Liver (tissue), 9 donors: Measurements from ENCODE around the gene CYBB. TPM values are rescaled to one million over a fixed set of nuclear protein-coding genes. Genes with fewer than 3 reads are reported as not detected.
"Not testable (repeated sequence)": the region's sequence is repeated elsewhere in the genome, so short reads cannot be mapped to it uniquely, and the experiment has no call there.

Source experiments
- DNase-seq: peaks from one replicate; pipeline ENCODE4 v3.0.0-alpha.2; 2017; ENCODE audit warnings: low spot score
- H3K27ac ChIP-seq, 2 donors: one replicate each; pipeline ENCODE4 v1.7.0; 2013; ENCODE audit warnings: inconsistent platforms in 2 of 2, low read length in 2 of 2, control low read depth in 1 of 2, low read depth in 1 of 2, mild to moderate bottlenecking in 1 of 2
- H3K27me3 ChIP-seq, 4 donors: one replicate each; pipeline versions ENCODE4 v1.6.1 to v1.7.0; 2013; ENCODE audit warnings: low read length in 3 of 4, inconsistent platforms in 1 of 4, mild to moderate bottlenecking in 1 of 4, moderate library complexity in 1 of 4; ENCODE audit not compliant: control insufficient read depth in 4 of 4, insufficient read depth in 4 of 4
- H3K36me3 ChIP-seq, 4 donors: one replicate each; pipeline versions ENCODE4 v1.6.1 to v1.7.0; 2013; ENCODE audit warnings: low read length in 3 of 4, mild to moderate bottlenecking in 3 of 4, low read depth in 1 of 4, moderate library complexity in 1 of 4; ENCODE audit not compliant: control insufficient read depth in 4 of 4, insufficient read depth in 3 of 4
- H3K4me1 ChIP-seq, 4 donors: one replicate each; pipeline versions ENCODE4 v1.6.1 to v1.7.0; 2013; ENCODE audit warnings: low read length in 3 of 4, mild to moderate bottlenecking in 3 of 4, moderate library complexity in 1 of 4; ENCODE audit not compliant: control insufficient read depth in 4 of 4, insufficient read depth in 4 of 4
- H3K4me3 ChIP-seq, 3 donors: one replicate each; pipeline versions ENCODE4 v1.6.1 to v1.7.0; 2013; ENCODE audit warnings: low read length in 3 of 3, control low read depth in 1 of 3, low read depth in 1 of 3, mild to moderate bottlenecking in 1 of 3
- H3K9ac ChIP-seq, 2 donors: one replicate each; pipeline ENCODE4 v1.7.0; 2013; ENCODE audit warnings: low read length in 2 of 2, mild to moderate bottlenecking in 2 of 2, moderate library complexity in 2 of 2, control low read depth in 1 of 2, low read depth in 1 of 2
- H3K9me3 ChIP-seq, 4 donors: one replicate each; pipeline versions ENCODE4 v1.6.1 to v1.7.0; 2013; ENCODE audit warnings: low read length in 3 of 4; ENCODE audit not compliant: control insufficient read depth in 4 of 4
- CTCF ChIP-seq: fragments of 150-350 bp; IDR thresholded peaks from 2 replicates; pipeline ENCODE4 v1.5.1; 2017; ENCODE audit warnings: improper control_type of control experiment, low read depth, low read length; ENCODE audit not compliant: missing input control
- EGR1 ChIP-seq, 2 donors: IDR thresholded peaks; 2 replicates each; pipeline ENCODE4 v1.6.1; 2016 to 2018; ENCODE audit warnings: antibody characterized with exemption in 2 of 2, low read depth in 2 of 2
- FOXA1 ChIP-seq: IDR thresholded peaks from 2 replicates; pipeline ENCODE4 v1.6.1; 2016; ENCODE audit warnings: antibody characterized with exemption
- FOXA2 ChIP-seq: IDR thresholded peaks from 2 replicates; pipeline ENCODE4 v1.6.1; 2016; ENCODE audit warnings: antibody characterized with exemption
- GABPA ChIP-seq, 2 donors: IDR thresholded peaks in 1 of 2; conservative IDR thresholded peaks in 1 of 2; 2 replicates each; pipeline ENCODE4 v1.6.1; 2016; ENCODE audit warnings: antibody characterized with exemption in 2 of 2, mild to moderate bottlenecking in 1 of 2, moderate library complexity in 1 of 2
- HNF4A ChIP-seq, 2 donors: conservative IDR thresholded peaks; 2 replicates each; pipeline ENCODE4 v1.6.1; 2016; ENCODE audit warnings: antibody characterized with exemption in 2 of 2, mild to moderate bottlenecking in 2 of 2
- HNF4G ChIP-seq: IDR thresholded peaks from 2 replicates; pipeline ENCODE4 v1.6.1; 2016; ENCODE audit warnings: antibody characterized with exemption
- JUND ChIP-seq, 2 donors: IDR thresholded peaks; 2 replicates each; pipeline ENCODE4 v1.6.1; 2016; ENCODE audit warnings: antibody characterized with exemption in 2 of 2
- MAX ChIP-seq: IDR thresholded peaks from 2 replicates; pipeline ENCODE4 v1.6.1; 2016; ENCODE audit warnings: antibody characterized with exemption
- NR2F2 ChIP-seq: IDR thresholded peaks from 2 replicates; pipeline ENCODE4 v1.6.1; 2016; ENCODE audit warnings: antibody characterized with exemption
- RAD21 ChIP-seq, 2 donors: IDR thresholded peaks; 2 replicates each; pipeline ENCODE4 v1.6.1; 2016; ENCODE audit warnings: antibody characterized with exemption in 2 of 2, mild to moderate bottlenecking in 2 of 2
- REST ChIP-seq: IDR thresholded peaks from 2 replicates; pipeline ENCODE4 v1.6.1; 2016; ENCODE audit warnings: antibody characterized with exemption, mild to moderate bottlenecking
- RXRA ChIP-seq, 2 donors: IDR thresholded peaks; 2 replicates each; pipeline ENCODE4 v1.6.1; 2017 to 2018; ENCODE audit warnings: antibody characterized with exemption in 2 of 2, mild to moderate bottlenecking in 1 of 2
- SP1 ChIP-seq: IDR thresholded peaks from 2 replicates; pipeline ENCODE4 v1.6.1; 2018; ENCODE audit warnings: antibody characterized with exemption, mild to moderate bottlenecking
- TAF1 ChIP-seq: conservative IDR thresholded peaks from 2 replicates; pipeline ENCODE4 v1.6.1; 2016; ENCODE audit warnings: antibody characterized with exemption, mild to moderate bottlenecking
- YY1 ChIP-seq: IDR thresholded peaks from 2 replicates; pipeline ENCODE4 v1.6.1; 2016; ENCODE audit warnings: antibody characterized with exemption, mild to moderate bottlenecking
- WGBS: extraction: QIAGEN DNeasy Blood & Tissue Kit; methylation state at CpG from one replicate; pipeline ENCODE4 v1.1.7; 2013; 5-methylcytosine and 5-hydroxymethylcytosine counted together
- polyA plus RNA-seq, 2 donors: library from polyadenylated mRNA; stranded (reverse) in 1 of 2; unstranded in 1 of 2; fragments of 200-250 nt in 1 of 2; fragments of >200 nt in 1 of 2; fragmentation: Nextera tagmentation in 1 of 2; extraction: Ambion mirVana in 1 of 2; gene quantifications; one replicate each; pipeline versions ENCODE4 v1.2.1 to v1.2.3, GENCODE V29; 2013 to 2015
- total RNA-seq, 2 donors: library from RNA; depleted of rRNA; stranded (reverse); fragments of >200 nt; gene quantifications; one replicate each; pipeline ENCODE4 v1.2.3, GENCODE V29; 2014
- TF ChIP-seq, protein P1 (sequence below): IDR thresholded peaks from 2 replicates; pipeline ENCODE4 v1.6.1; 2016; ENCODE audit warnings: antibody characterized with exemption
- TF ChIP-seq, protein P2 (sequence below): IDR thresholded peaks from 2 replicates; pipeline ENCODE4 v1.6.1; 2016; ENCODE audit warnings: antibody characterized with exemption
- donor health status: healthy.
- donor health status: healthy.
- donor health status: healthy.
- donor health status: healthy.
- donor health status: healthy.

The CYBB gene
- total and polyA plus RNA-seq, 4 donors = 2.8 to 65.7 (median 14.5) TPM

GRCh38 chrX:37768866-37769265 is 11.0 kb upstream of the CYBB start:
- not testable (repeated sequence) for H3K4me3 ChIP-seq, H3K9me3 ChIP-seq, DNase-seq, H3K4me1 ChIP-seq, H3K36me3 ChIP-seq, H3K9ac ChIP-seq, H3K27ac ChIP-seq, H3K27me3 ChIP-seq
- WGBS = 95% methylated on average over 9 of the region's 9 CpGs

- DNase-seq = no peak
- no peaks in the 10 kb centered on the region for H3K4me1 ChIP-seq
- no peak overlapping the region for H3K9ac ChIP-seq
- H3K9me3 ChIP-seq = no peaks in the 10 kb centered on the region
- H3K27me3 ChIP-seq = peaks cover 0 to 2% (median 0%) of the 10 kb centered on the region in 4 donors
- no peak for TF ChIP-seq HNF4A (conservative IDR thresholded peaks at IDR 0.05)
- TF ChIP-seq MAX = no peak
- no peak for TF ChIP-seq SP1
- TF ChIP-seq, protein P1, sequence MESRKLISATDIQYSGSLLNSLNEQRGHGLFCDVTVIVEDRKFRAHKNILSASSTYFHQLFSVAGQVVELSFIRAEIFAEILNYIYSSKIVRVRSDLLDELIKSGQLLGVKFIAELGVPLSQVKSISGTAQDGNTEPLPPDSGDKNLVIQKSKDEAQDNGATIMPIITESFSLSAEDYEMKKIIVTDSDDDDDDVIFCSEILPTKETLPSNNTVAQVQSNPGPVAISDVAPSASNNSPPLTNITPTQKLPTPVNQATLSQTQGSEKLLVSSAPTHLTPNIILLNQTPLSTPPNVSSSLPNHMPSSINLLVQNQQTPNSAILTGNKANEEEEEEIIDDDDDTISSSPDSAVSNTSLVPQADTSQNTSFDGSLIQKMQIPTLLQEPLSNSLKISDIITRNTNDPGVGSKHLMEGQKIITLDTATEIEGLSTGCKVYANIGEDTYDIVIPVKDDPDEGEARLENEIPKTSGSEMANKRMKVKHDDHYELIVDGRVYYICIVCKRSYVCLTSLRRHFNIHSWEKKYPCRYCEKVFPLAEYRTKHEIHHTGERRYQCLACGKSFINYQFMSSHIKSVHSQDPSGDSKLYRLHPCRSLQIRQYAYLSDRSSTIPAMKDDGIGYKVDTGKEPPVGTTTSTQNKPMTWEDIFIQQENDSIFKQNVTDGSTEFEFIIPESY = no peak
- no peak for TF ChIP-seq CTCF
- TF ChIP-seq RXRA (IDR thresholded peaks at IDR 0.05) = no peak
- no peak for TF ChIP-seq JUND (IDR thresholded peaks at IDR 0.05)
- TF ChIP-seq FOXA2 = no peak
- no peak for TF ChIP-seq YY1
- TF ChIP-seq EGR1 (IDR thresholded peaks at IDR 0.05; ENCODE audit: low read depth in 2 of 2) = no peak
- TF ChIP-seq REST = no peak
- TF ChIP-seq, protein P2, sequence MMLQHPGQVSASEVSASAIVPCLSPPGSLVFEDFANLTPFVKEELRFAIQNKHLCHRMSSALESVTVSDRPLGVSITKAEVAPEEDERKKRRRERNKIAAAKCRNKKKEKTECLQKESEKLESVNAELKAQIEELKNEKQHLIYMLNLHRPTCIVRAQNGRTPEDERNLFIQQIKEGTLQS = no peak
- TF ChIP-seq HNF4G = no peak
- TF ChIP-seq TAF1 = no peak
- no peak for TF ChIP-seq FOXA1
- no peak for TF ChIP-seq GABPA (IDR thresholded peaks at IDR 0.05 in 1 of 2, conservative IDR thresholded peaks at IDR 0.05 in 1 of 2)
- no peak for TF ChIP-seq RAD21 (IDR thresholded peaks at IDR 0.05)
- TF ChIP-seq NR2F2 = no peak
- no peak overlapping the region for H3K4me3 ChIP-seq
- no peaks in the 10 kb centered on the region for H3K36me3 ChIP-seq
- no peak overlapping the region for H3K27ac ChIP-seq
Measured at GRCh38 chrX:37776283-37776986, 3.4 kb upstream of the CYBB start.
